Measurements from ENCODE around the gene FAM163A.

The FAM163A gene

GRCh38 chr1:179817056-179817455, 74.0 kb downstream of the FAM163A start:
- no peak overlapping the region for H3K27ac ChIP-seq
- no peak for TF ChIP-seq CTCF (conservative IDR thresholded peaks at IDR 0.05)

- no peak overlapping the region for H3K27ac ChIP-seq
- TF ChIP-seq ZFX (IDR thresholded peaks at IDR 0.05) (no peak), CTCF (conservative IDR thresholded peaks at IDR 0.05) (no peak)
Observed at GRCh38 chr1:179817789-179818188, 74.7 kb downstream of the FAM163A start.

GRCh38 chr1:179818260-179818659, 75.2 kb downstream of the FAM163A start:
- TF ChIP-seq CTCF (conservative IDR thresholded peaks at IDR 0.05) (no peak), ZFX (IDR thresholded peaks at IDR 0.05) (no peak)
- no peak overlapping the region for H3K27ac ChIP-seq

- H3K27ac ChIP-seq: no peak overlapping the region
- TF ChIP-seq CTCF (conservative IDR thresholded peaks at IDR 0.05) (no peak), ZFX (IDR thresholded peaks at IDR 0.05) (no peak)
Observed at GRCh38 chr1:179818743-179819173, 75.7 kb downstream of the FAM163A start.

- no peak overlapping the region for H3K27ac ChIP-seq
- TF ChIP-seq ZFX (IDR thresholded peaks at IDR 0.05): no peak
- TF ChIP-seq CTCF (conservative IDR thresholded peaks at IDR 0.05): no peak
Observed at GRCh38 chr1:179820226-179820970, 77.3 kb downstream of the FAM163A start.

DNA sequence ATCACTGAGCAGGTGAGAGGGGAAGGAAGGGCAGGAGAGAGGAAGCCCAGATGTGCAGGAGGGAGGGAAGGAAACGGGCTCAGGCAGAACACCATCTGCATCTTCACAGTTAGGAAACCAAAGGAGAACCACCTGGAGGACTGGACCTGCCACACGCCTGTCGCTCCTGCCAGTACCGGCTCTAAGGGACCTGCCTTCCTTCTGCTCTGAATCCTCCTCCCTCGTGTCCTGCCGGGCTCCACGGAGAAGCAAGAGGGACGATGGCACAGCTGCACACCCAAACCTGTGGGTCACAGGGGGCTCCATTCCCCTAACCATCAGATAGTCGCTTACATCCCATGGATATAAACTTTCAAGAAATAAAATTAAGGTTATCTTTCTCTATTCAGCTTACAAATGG, 78.4 kb downstream of the FAM163A start:
- TF ChIP-seq CTCF (conservative IDR thresholded peaks at IDR 0.05): no peak
- no peak for TF ChIP-seq ZFX (IDR thresholded peaks at IDR 0.05)
- no peak overlapping the region for H3K27ac ChIP-seq

GRCh38 chr1:179822065-179822464, 79.0 kb downstream of the FAM163A start:
- TF ChIP-seq ZFX (IDR thresholded peaks at IDR 0.05) (no peak), CTCF (conservative IDR thresholded peaks at IDR 0.05) (no peak)
- H3K27ac ChIP-seq: no peak overlapping the region
